Measurements from ENCODE around the gene PFDN2. TPM values are rescaled to one million over a fixed set of nuclear protein-coding genes. Genes with fewer than 3 reads are reported as not detected.

PFDN2 gene
- 252 TPM for polyA plus RNA-seq (2013, experiment 1 of 2)
- polyA plus RNA-seq (2013, experiment 2 of 2) = 245 TPM

DNA sequence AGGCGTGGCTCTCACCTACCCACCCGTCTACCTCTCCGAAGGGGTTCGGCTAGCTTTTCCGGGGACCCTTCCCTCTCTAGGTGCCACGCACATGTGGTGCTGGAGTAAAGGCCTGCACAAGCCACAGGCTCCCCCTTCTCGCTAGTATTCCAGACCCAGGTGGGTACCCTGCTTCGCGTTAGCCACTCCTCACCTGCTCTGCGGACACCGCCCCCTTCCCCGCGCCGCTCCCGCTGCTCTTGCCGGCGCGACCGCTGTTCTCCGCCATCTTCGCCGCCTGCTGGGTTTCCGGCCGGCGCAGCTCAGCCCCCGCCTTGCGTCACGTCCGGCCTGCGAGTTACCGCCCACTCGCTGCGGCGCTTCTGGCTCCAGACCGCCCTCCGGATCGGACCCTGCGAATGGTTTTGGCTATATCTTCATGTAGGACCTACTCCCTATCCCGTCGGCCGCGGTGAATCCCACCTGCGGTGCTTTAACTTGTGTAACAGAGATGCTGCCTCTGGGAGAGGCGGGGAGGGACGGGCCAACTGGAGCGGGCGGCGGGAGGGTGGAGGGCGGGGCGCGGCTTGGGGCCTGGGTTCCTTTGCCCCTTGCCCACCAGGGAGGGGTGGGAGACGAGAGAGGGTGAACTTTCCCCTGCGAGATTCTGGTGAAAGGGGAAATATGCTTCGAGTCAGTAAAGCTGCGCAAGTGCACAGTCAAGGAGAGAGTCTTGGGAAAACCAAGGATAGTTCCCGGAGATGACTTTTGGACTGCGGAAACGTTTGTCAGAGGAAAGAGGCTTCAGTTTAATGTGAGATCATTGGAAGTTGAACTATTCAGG, at the start of gene PFDN2, which contains the start of gene NIT1:
TSS of gene PFDN2 (minus strand) at position 279 of the 823 bp plus-strand sequence. CDS start at position 268, 11 bp downstream.
TSS of gene NIT1 (plus strand) at position 347 of the 823 bp plus-strand sequence. CDS start at position 419, 72 bp downstream.
- Histone ChIP-seq H3K4me1 (ENCODE audit: control insufficient read depth, insufficient read depth, low read depth, low read length) (peaks cover 25% of the 10 kb centered on the region), H3K23ac (ENCODE audit: low read length in 2 of 2) (peak within 1 kb of the TSS in 1 of 2 experiments; percentile 92), H4K91ac (ENCODE audit: low read length) (peak within 1 kb of the TSS; percentile 90), H3K9ac (ENCODE audit: low read length) (peak within 1 kb of the TSS; percentile 100), H2BK120ac (ENCODE audit: low read depth, low read length) (peak within 1 kb of the TSS; percentile 66), H2BK15ac (ENCODE audit: low read depth, poor library complexity, severe bottlenecking) (peak within 1 kb of the TSS; percentile 78), H3K36me3 (ENCODE audit: control insufficient read depth in 1 of 2, insufficient read depth in 2 of 2, low read depth in 1 of 2, low read length in 2 of 2) (peaks cover 32 to 59% of the 10 kb centered on the region in 2 experiments), H3K4me2 (ENCODE audit: low read length, poor library complexity, severe bottlenecking) (peak within 1 kb of the TSS; percentile 76), H3K27me3 (ENCODE audit: control insufficient read depth in 1 of 2, insufficient read depth in 1 of 2, low read length in 2 of 2) (no peaks in the 10 kb centered on the region), H2BK5ac (ENCODE audit: low read depth, low read length, poor library complexity, severe bottlenecking) (peak within 1 kb of the TSS; percentile 77), H3K4ac (ENCODE audit: low read depth in 1 of 2, low read length in 2 of 2) (peak within 1 kb of the TSS; percentile 86 to 97), H2AK5ac (ENCODE audit: low read length, severe bottlenecking) (peak within 1 kb of the TSS; percentile 94), H3K14ac (ENCODE audit: low read length in 2 of 2) (peak within 1 kb of the TSS in 1 of 2 experiments; percentile 78), H2BK12ac (ENCODE audit: low read length in 2 of 2) (peak within 1 kb of the TSS; percentile 31 to 85), H3K79me1 (replicated peaks; ENCODE audit: low read length, poor library complexity, severe bottlenecking) (peaks cover 18% of the 10 kb centered on the region), H3K4me3 (ENCODE audit: insufficient read depth in 1 of 2, low read depth in 1 of 2, low read length in 2 of 2) (peak within 1 kb of the TSS; percentile 97 to 100), H3K18ac (ENCODE audit: low read depth in 1 of 2, low read length in 2 of 2) (peak within 1 kb of the TSS; percentile 86 to 96), H4K8ac (ENCODE audit: low read length) (peak within 1 kb of the TSS; percentile 90), H3K27ac (ENCODE audit: low read length, poor library complexity, severe bottlenecking) (peak within 1 kb of the TSS; percentile 95), H2AFZ (ENCODE audit: low read depth, low read length) (peak within 1 kb of the TSS; percentile 85), H3K9me3 (ENCODE audit: control insufficient read depth, low read length) (no peaks in the 10 kb centered on the region)
- DNase-seq = peak; percentile 88
- WGBS = under 1% methylated on average over 57 of the region's 58 CpGs

DNA sequence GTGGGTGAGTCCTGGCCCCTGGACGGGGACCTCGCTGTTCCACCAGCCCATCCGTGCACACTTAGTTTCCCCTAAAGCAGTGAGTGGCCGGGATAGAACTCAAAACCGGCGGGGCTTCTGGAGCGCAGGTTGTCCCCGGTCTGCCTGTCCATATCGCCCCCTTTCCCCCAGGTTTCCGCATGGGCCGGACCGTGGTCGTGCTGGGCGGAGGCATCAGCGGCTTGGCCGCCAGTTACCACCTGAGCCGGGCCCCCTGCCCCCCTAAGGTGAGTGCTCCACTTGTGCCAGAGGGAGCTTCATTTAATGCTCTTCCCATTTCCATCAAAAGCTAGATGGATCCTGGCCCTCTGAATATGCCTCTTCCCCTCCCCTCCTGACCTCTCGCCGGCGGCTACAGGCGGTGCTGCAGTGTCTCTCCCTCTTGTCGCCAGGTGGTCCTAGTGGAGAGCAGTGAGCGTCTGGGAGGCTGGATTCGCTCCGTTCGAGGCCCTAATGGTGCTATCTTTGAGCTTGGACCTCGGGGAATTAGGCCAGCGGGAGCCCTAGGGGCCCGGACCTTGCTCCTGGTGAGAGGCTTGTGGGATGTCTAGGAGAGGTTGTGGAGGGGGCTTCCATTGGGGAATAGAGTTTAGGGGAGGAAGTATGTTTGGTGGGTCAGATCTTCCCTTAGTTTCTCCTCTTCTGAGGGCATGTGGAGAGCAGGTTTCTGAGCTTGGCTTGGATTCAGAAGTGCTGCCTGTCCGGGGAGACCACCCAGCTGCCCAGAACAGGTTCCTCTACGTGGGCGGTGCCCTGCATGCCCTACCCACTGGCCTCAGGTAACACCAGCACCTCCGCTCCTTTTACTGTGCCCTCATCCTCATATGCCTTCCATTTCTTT, 49.1 kb upstream of the PFDN2 start:
- no peak overlapping the region for H2AK5ac ChIP-seq (ENCODE audit: low read length, severe bottlenecking)
- DNase-seq = peak; percentile 35
- H3K9me3 ChIP-seq (ENCODE audit: control insufficient read depth, low read length) = no peaks in the 10 kb centered on the region
- peak overlapping the region; percentile 54 for H2BK15ac ChIP-seq (ENCODE audit: low read depth, poor library complexity, severe bottlenecking)
- H3K18ac ChIP-seq (ENCODE audit: low read depth in 1 of 2, low read length in 2 of 2) = peak overlapping the region; percentile 25 to 37
- H3K4ac ChIP-seq (ENCODE audit: low read depth in 1 of 2, low read length in 2 of 2) = peak overlapping the region; percentile 15 to 64
- peak overlapping the region; percentile 68 for H2AFZ ChIP-seq (ENCODE audit: low read depth, low read length)
- H3K4me2 ChIP-seq (ENCODE audit: low read length, poor library complexity, severe bottlenecking) = peak overlapping the region; percentile 57
- no peaks in the 10 kb centered on the region for H3K27me3 ChIP-seq (ENCODE audit: control insufficient read depth in 1 of 2, insufficient read depth in 1 of 2, low read length in 2 of 2)
- peaks cover 39% of the 10 kb centered on the region for H3K79me1 ChIP-seq (replicated peaks; ENCODE audit: low read length, poor library complexity, severe bottlenecking)
- no peak overlapping the region for H2BK5ac ChIP-seq (ENCODE audit: low read depth, low read length, poor library complexity, severe bottlenecking)
- no peak overlapping the region for H2BK120ac ChIP-seq (ENCODE audit: low read depth, low read length)
- WGBS = 13% methylated on average over 33 of the region's 33 CpGs
- H3K4me1 ChIP-seq (ENCODE audit: control insufficient read depth, insufficient read depth, low read depth, low read length) = peaks cover 9% of the 10 kb centered on the region
- H4K8ac ChIP-seq (ENCODE audit: low read length) = peak overlapping the region; percentile 66
- no peak overlapping the region for H3K14ac ChIP-seq (ENCODE audit: low read length in 2 of 2)
- peak overlapping the region; percentile 97 for H3K9ac ChIP-seq (ENCODE audit: low read length)
- H3K23ac ChIP-seq (ENCODE audit: low read length in 2 of 2) = no peak overlapping the region
- H3K36me3 ChIP-seq (ENCODE audit: control insufficient read depth in 1 of 2, insufficient read depth in 2 of 2, low read depth in 1 of 2, low read length in 2 of 2) = peaks cover 59 to 64% of the 10 kb centered on the region in 2 experiments
- H3K27ac ChIP-seq (ENCODE audit: low read length, poor library complexity, severe bottlenecking) = peak overlapping the region; percentile 56
- H2BK12ac ChIP-seq (ENCODE audit: low read length in 2 of 2) = peak overlapping the region in 1 of 2 experiments; percentile 52
- peak overlapping the region; percentile 3 for H4K91ac ChIP-seq (ENCODE audit: low read length)
- H3K4me3 ChIP-seq (ENCODE audit: insufficient read depth in 1 of 2, low read depth in 1 of 2, low read length in 2 of 2) = peak overlapping the region; percentile 78 to 99

DNA sequence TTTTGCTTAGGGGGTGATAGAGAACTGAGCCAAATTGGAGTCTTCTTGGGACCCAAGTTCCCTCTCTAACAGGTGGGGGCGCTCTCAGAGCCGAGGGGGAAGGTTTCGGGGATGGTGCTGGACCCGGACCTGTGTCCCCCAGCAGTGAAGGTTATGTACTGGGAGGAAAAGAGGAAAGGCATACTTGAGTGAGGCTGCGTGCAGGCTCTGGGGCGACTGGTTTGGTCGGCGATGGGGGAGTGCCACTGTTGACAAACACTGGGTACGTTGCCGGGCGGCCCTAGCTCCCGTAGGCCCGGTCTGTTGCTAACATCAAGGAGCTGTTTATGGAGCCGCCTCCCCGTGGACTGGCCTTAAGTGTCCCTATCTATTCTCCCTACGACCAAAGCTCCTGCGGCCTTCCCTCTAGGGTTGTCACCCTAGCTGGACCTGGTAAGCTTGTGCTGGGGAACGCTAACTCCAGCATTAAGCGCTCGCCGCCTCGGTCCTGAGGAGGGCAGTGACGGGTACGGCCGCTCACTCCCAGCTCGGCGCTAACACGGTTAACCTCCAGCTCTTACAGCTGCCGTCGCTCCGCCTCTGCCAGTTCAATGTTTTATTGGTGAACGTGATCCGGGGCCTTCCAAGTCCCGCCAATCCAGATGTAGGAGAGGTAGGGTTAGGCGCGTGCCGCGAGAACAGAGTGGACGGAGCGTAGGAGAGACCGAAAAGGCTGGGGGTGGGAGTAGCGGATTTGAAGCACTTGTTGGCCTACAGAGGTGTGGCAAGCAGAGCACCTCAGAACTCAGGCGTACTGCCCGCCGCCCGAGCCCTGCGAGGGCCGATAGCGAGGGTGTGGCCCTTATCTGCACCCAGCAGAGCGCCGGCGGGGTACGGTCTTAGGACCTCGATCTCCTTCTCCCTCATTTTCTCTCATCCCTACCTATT, 48.2 kb upstream of the PFDN2 start, which contains the start of gene PPOX:
TSS of gene PPOX (plus strand) at position 685 of the 927 bp plus-strand sequence. CDS start 422 bp downstream, outside the sequence.
- Histone ChIP-seq H3K9me3 (ENCODE audit: control insufficient read depth, low read length) (no peaks in the 10 kb centered on the region), H3K18ac (ENCODE audit: low read depth in 1 of 2, low read length in 2 of 2) (peak within 1 kb of the TSS; percentile 37 to 54), H2BK120ac (ENCODE audit: low read depth, low read length) (no peak within 1 kb of the TSS), H3K9ac (ENCODE audit: low read length) (peak within 1 kb of the TSS; percentile 97), H2AK5ac (ENCODE audit: low read length, severe bottlenecking) (no peak within 1 kb of the TSS), H3K14ac (ENCODE audit: low read length in 2 of 2) (peak within 1 kb of the TSS in 1 of 2 experiments; percentile 38), H3K4me2 (ENCODE audit: low read length, poor library complexity, severe bottlenecking) (peak within 1 kb of the TSS; percentile 78), H3K27me3 (ENCODE audit: control insufficient read depth in 1 of 2, insufficient read depth in 1 of 2, low read length in 2 of 2) (no peaks in the 10 kb centered on the region), H3K4me3 (ENCODE audit: insufficient read depth in 1 of 2, low read depth in 1 of 2, low read length in 2 of 2) (peak within 1 kb of the TSS; percentile 78 to 99), H4K91ac (ENCODE audit: low read length) (peak within 1 kb of the TSS; percentile 3), H2BK12ac (ENCODE audit: low read length in 2 of 2) (peak within 1 kb of the TSS in 1 of 2 experiments; percentile 52), H3K79me1 (replicated peaks; ENCODE audit: low read length, poor library complexity, severe bottlenecking) (peaks cover 40% of the 10 kb centered on the region), H3K36me3 (ENCODE audit: control insufficient read depth in 1 of 2, insufficient read depth in 2 of 2, low read depth in 1 of 2, low read length in 2 of 2) (peaks cover 59 to 63% of the 10 kb centered on the region in 2 experiments), H2AFZ (ENCODE audit: low read depth, low read length) (peak within 1 kb of the TSS; percentile 75), H3K4me1 (ENCODE audit: control insufficient read depth, insufficient read depth, low read depth, low read length) (peaks cover 14% of the 10 kb centered on the region), H4K8ac (ENCODE audit: low read length) (peak within 1 kb of the TSS; percentile 66), H3K23ac (ENCODE audit: low read length in 2 of 2) (no peak within 1 kb of the TSS), H3K4ac (ENCODE audit: low read depth in 1 of 2, low read length in 2 of 2) (peak within 1 kb of the TSS; percentile 15 to 64), H2BK5ac (ENCODE audit: low read depth, low read length, poor library complexity, severe bottlenecking) (no peak within 1 kb of the TSS), H3K27ac (ENCODE audit: low read length, poor library complexity, severe bottlenecking) (peak within 1 kb of the TSS; percentile 64), H2BK15ac (ENCODE audit: low read depth, poor library complexity, severe bottlenecking) (peak within 1 kb of the TSS; percentile 54)
- 2% methylated on average over 54 of the region's 54 CpGs for WGBS
- DNase-seq = peak; percentile 99

Data from mesenchymal stem cell (in vitro differentiated cells and primary cell).